AG08396 (cell line): ENCODE results near the gene ABL1.

ENCODE experiments used
- DNase-seq: peaks from one replicate; pipeline ENCODE4 v3.0.0; 2012; ENCODE audit warnings: low spot score, mixed read lengths

ABL1 gene

DNA sequence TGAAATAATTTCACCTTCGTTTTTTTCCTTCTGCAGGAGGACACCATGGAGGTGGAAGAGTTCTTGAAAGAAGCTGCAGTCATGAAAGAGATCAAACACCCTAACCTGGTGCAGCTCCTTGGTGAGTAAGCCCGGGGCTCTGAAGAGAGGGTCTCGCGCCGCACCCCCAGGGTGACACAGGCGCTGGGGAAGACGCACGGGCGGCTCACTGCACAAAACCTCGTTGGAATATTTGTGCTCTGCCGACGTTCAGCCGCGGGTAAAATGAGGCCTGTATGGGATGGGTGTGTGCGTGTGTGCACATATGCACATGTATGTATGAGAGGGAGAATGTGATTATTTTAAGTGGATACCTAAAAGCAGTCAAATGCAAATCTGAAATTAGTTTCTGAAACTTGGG lies 37.0 kb downstream of the ABL1 start:
- DNase-seq, result no peak

DNA sequence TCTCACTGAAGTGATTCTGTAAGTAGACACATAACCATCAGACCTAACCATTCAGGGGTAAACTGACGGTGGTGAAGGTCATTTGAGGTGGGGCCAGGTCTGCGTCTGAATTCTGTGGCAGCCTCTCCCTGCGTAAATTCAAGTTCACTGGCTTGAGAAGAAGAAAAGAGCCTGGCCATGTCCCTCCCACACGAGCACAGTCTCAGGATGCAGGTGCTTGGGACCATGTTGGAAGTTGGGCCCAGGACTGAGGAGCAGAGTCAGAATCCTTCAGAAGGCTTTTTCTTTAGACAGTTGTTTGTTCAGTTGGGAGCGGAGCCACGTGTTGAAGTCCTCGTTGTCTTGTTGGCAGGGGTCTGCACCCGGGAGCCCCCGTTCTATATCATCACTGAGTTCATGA lies 37.5 kb downstream of the ABL1 start:
- no peak for DNase-seq

- no peak for DNase-seq
Observed at GRCh38 chr9:130872912-130873503, 38.0 kb downstream of the ABL1 start.

DNA sequence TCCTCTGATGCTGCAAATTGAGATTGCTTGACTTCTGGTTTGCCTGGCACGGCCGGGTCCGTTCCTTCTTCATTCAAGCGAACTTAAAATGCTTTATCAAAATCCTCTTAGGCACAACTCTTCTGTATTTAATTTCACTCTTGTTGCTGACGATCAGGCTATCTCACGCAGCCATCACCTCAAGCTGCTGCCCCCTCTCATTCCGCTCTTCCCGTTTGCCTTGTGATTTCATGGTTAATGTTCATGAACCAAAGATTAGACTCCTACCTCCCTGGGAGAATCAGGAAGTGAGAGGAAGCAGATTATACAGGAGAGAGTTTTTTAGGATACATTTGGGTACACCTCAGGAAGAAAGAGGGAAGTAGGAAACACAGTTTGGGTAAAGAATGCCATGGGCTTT lies 38.9 kb downstream of the ABL1 start:
- DNase-seq, result no peak

DNA sequence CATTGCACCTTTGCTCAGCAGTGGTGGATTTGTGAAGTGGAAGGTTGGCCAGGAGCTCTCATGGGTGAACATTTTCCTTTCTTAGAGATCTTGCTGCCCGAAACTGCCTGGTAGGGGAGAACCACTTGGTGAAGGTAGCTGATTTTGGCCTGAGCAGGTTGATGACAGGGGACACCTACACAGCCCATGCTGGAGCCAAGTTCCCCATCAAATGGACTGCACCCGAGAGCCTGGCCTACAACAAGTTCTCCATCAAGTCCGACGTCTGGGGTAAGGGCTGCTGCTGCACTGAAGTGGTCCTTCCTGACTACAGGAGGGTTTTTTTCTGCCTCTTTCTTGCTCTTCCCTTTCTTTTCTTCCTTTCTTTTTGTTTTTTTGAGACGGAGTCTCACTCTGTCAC lies 39.7 kb downstream of the ABL1 start:
- no peak for DNase-seq

DNA sequence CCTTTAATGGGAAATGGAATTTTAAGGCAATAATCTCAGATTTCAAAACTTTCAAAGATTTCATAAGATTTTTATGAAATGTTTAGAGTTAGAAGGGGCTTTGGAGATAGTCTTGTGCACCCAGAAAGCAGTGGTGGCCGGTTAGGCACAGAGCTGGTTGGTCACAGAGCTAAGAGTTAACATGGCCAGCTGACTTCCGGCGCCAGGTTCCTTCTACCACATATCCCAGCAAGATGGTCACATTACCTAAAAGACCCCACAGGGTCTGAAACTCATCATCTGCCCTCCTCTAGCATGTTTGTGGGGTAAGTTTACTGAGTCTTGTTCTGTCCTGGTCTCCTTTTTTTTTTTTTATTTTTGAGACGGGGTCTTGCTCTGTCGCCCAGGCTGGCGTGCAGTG lies 42.2 kb downstream of the ABL1 start:
- DNase-seq, result no peak

- DNase-seq, result no peak
Observed at GRCh38 chr9:130878295-130878694, 43.2 kb downstream of the ABL1 start.

DNA sequence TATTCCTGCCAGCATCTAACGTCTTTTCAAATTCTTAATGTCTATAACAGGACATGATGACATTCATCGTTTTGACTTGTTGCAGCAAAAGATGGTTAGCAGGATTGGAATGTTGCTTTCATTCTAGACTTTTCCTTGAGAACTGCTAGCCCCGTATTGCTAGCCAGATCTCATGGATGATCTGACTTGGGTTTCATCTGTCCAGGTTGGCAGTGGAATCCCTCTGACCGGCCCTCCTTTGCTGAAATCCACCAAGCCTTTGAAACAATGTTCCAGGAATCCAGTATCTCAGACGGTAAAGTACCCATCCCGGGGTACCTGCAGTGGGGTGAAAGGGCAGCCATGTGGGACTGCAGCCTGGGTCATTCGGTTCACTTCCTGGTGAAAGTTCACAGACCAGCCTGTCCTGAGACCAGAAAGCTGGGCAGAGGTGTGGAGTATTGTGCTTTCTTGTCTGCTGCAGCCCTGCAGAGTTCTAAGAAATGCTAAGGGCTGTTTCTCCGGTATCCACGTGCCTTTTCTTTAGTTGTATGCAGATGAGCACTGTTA lies 44.9 kb downstream of the ABL1 start:
- no peak for DNase-seq

- DNase-seq, result no peak
Observed at GRCh38 chr9:130880599-130881220, 45.7 kb downstream of the ABL1 start.

- DNase-seq, result no peak
Observed at GRCh38 chr9:130881516-130881915, 46.5 kb downstream of the ABL1 start.

GRCh38 chr9:130882696-130883225 lies 47.7 kb downstream of the ABL1 start:
- no peak for DNase-seq

DNA sequence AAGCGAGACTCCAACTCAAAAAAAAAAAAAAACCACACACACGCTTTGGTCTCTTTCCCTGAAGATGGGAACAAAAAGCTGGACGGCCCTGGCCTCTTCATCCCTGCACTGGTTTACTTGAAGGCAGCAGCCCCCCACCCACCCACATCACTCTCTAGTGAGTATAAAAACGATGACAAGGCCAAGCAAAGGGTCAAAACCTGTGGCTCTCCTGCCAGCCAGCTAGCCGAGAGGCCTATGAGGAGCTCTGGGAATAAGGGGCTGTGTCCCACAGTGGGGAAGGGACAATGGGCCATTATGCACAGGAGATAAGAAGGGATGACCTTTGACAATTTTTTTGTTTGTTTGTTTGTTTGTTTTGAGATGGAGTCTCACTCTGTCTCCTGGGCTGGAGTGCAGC lies 48.4 kb downstream of the ABL1 start:
- DNase-seq, result no peak

- no peak for DNase-seq
Observed at GRCh38 chr9:130884111-130884531, 49.1 kb downstream of the ABL1 start.

- DNase-seq, result no peak
Observed at GRCh38 chr9:130884542-130885483, 49.8 kb downstream of the ABL1 start.

DNA sequence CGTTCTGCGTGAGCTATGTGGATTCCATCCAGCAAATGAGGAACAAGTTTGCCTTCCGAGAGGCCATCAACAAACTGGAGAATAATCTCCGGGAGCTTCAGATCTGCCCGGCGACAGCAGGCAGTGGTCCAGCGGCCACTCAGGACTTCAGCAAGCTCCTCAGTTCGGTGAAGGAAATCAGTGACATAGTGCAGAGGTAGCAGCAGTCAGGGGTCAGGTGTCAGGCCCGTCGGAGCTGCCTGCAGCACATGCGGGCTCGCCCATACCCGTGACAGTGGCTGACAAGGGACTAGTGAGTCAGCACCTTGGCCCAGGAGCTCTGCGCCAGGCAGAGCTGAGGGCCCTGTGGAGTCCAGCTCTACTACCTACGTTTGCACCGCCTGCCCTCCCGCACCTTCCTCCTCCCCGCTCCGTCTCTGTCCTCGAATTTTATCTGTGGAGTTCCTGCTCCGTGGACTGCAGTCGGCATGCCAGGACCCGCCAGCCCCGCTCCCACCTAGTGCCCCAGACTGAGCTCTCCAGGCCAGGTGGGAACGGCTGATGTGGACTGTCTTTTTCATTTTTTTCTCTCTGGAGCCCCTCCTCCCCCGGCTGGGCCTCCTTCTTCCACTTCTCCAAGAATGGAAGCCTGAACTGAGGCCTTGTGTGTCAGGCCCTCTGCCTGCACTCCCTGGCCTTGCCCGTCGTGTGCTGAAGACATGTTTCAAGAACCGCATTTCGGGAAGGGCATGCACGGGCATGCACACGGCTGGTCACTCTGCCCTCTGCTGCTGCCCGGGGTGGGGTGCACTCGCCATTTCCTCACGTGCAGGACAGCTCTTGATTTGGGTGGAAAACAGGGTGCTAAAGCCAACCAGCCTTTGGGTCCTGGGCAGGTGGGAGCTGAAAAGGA lies 50.7 kb downstream of the ABL1 start:
- no peak for DNase-seq

DNA sequence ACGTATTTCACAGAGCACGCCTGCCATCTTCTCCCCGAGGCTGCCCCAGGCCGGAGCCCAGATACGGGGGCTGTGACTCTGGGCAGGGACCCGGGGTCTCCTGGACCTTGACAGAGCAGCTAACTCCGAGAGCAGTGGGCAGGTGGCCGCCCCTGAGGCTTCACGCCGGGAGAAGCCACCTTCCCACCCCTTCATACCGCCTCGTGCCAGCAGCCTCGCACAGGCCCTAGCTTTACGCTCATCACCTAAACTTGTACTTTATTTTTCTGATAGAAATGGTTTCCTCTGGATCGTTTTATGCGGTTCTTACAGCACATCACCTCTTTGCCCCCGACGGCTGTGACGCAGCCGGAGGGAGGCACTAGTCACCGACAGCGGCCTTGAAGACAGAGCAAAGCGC lies 51.9 kb downstream of the ABL1 start:
- no peak for DNase-seq

DNA sequence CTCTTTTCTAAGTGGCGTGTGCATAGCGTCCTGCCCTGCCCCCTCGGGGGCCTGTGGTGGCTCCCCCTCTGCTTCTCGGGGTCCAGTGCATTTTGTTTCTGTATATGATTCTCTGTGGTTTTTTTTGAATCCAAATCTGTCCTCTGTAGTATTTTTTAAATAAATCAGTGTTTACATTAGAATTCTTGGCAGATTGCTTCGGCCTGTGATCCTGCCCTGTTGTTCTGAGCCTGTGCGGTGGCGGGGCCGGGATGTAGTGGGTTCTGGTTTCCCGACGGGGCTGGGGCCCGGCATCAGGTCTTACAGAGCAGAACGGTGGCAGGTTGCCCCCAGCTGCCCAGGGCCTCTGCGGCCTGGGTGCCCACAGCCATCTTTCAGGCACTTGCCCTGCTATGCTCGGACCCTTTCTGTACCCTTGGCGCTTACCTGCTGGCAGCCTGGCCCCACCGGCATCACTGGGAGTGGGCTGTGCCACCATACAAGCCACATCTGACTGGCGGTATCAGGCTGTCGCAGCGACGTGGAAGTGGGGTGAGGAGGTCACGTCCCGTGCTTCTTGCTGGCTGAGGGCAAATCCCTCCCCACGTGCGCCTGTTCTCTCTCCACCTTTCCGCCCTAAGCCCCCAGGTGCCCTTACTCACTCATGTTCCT lies 52.6 kb downstream of the ABL1 start:
- DNase-seq, result no peak

DNA sequence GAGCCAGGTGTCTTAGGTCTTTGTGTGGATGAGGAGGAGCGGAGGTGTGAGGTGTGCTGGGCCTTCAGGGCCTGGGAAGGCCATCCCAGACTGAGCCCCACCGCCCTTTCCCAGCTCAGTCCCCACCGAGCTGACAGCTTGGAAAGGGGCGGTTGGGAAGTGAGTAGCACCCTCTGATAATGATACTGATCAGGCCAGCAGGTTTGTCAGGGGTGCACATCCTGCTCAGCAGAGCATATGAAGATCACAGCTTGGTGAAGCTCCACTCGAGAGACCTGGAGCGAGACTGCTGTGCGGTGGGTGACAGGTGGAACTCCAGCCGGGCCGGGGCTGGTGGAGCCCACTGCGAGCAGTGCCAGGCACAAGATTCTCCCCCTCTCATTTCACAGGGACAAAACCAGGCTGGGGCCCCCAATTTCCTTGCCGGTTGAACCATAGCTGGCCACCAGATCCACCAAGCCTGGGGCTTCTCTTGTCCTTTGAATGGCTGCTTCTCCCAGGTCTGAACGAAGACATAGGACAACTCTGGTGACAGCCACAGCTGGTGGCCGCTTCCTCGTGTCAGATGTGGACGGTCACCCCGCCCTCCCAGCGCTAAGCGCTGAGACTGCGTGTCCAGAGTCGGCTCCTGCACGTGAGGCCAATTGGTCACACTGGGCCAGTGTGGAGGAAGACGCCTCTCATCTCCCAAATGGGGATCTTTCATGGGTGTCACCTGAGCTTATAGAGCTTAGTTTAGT lies 53.3 kb downstream of the ABL1 start:
- DNase-seq, result no peak

- no peak for DNase-seq
Observed at GRCh38 chr9:130890124-130890523, 55.1 kb downstream of the ABL1 start.
